HG02943 (cell line): ENCODE data around the gene DNAH1.

Experiments used
- ATAC-seq: cut with Tn5 transposase; IDR thresholded peaks from one replicate; pipeline ENCODE4 v1.9.1; 2021; ENCODE audit warnings: mild to moderate bottlenecking, low read depth, moderate library complexity; ENCODE audit not compliant: unreplicated experiment

Gene DNAH1

GRCh38 chr3:52401021-52401420 is 84.9 kb downstream of the DNAH1 start:
- no peak for ATAC-seq

GRCh38 chr3:52401551-52401950 is 85.4 kb downstream of the DNAH1 start:
- ATAC-seq: no peak

- ATAC-seq: no peak
Measured at GRCh38 chr3:52402101-52402521, 86.0 kb downstream of the DNAH1 start.

GRCh38 chr3:52402706-52403270 is 86.7 kb downstream of the DNAH1 start:
- ATAC-seq: no peak

GRCh38 chr3:52403271-52403841 is 87.2 kb downstream of the DNAH1 start:
- ATAC-seq: no peak

- no peak for ATAC-seq
Measured at GRCh38 chr3:52403955-52404354, 87.8 kb downstream of the DNAH1 start.

- ATAC-seq: no peak
Measured at GRCh38 chr3:52404391-52404790, 88.3 kb downstream of the DNAH1 start.

- ATAC-seq: no peak
Measured at GRCh38 chr3:52405066-52405465, 88.9 kb downstream of the DNAH1 start.

- ATAC-seq: no peak
Measured at GRCh38 chr3:52405601-52406110, 89.5 kb downstream of the DNAH1 start.

GRCh38 chr3:52406231-52406661 is 90.1 kb downstream of the DNAH1 start:
- ATAC-seq: no peak

GRCh38 chr3:52406791-52407510 is 90.8 kb downstream of the DNAH1 start:
- no peak for ATAC-seq

- ATAC-seq: no peak
Measured at GRCh38 chr3:52407779-52408178, 91.7 kb downstream of the DNAH1 start.

GRCh38 chr3:52408466-52408865 is 92.3 kb downstream of the DNAH1 start:
- ATAC-seq: no peak

GRCh38 chr3:52415800-52416199 is 99.7 kb downstream of the DNAH1 start:
- no peak for ATAC-seq

GRCh38 chr3:52420388-52420787 is 104.3 kb downstream of the DNAH1 start:
- ATAC-seq: no peak

GRCh38 chr3:52422669-52423068 is 106.5 kb downstream of the DNAH1 start:
- ATAC-seq: no peak

GRCh38 chr3:52423173-52423572 is 107.1 kb downstream of the DNAH1 start:
- ATAC-seq: no peak

- ATAC-seq: no peak
Measured at GRCh38 chr3:52428151-52429005, 112.3 kb downstream of the DNAH1 start.

- no peak for ATAC-seq
Measured at GRCh38 chr3:52429031-52429430, 112.9 kb downstream of the DNAH1 start.

GRCh38 chr3:52429779-52430415 is 113.8 kb downstream of the DNAH1 start:
- ATAC-seq: no peak
